Activated CD8-positive, alpha-beta memory T cell treated with anti-CD3 and anti-CD28 coated beads for 4 hours (primary cell): ENCODE results near the gene SRRM2.
A peak's percentile ranks its signal among the peaks of the same experiment; 100 is the strongest.

Source experiments
- DNase-seq, 2 donors: peaks; one replicate each; pipeline ENCODE4 v3.0.0-alpha.2; 2020; ENCODE audit warnings: low read depth in 2 of 2

Gene SRRM2

GRCh38 chr16:2739625-2740430 lies 12.6 kb upstream of the SRRM2 start:
- no peak for DNase-seq

DNA sequence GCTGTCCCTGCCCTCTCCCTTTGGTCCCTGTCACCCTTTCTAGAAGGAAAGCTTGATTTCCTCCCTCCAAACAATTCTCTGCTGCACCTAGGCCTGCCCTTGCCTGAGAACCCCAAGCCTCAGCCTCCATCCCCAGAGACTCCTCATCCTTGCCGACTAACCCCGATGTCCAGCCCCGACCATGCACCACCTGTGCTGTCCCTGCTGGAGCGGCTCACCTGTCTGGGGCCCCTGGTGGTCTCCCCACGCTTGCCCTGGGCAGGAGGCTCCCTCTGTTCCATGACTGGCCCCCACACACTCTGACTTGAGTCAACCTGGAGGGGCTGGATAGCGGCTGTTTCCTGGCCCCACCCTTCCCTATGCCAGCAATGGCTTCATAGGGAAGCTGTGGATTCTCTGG lies 12.0 kb upstream of the SRRM2 start:
- no peak for DNase-seq

DNA sequence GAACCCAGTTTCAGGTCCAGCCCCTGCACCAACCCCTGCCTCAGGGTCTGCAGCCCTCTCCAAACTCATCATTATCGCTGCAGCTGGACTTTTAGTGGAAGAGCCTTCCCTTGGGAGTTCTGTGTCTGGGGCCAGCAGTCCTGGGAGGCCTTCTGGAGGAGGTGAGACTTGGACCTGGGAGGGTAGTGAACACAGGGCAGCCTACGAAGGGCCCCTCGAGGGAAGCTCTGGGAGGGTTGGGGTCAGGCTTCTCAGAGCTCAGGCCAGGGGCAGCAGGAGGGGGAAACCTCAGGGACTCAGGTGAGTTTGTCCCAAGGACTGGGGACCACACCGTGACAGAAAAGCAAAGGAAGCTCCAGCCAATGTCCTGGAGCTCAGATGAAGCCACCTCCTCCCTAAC lies 11.3 kb upstream of the SRRM2 start:
- no peak for DNase-seq

DNA sequence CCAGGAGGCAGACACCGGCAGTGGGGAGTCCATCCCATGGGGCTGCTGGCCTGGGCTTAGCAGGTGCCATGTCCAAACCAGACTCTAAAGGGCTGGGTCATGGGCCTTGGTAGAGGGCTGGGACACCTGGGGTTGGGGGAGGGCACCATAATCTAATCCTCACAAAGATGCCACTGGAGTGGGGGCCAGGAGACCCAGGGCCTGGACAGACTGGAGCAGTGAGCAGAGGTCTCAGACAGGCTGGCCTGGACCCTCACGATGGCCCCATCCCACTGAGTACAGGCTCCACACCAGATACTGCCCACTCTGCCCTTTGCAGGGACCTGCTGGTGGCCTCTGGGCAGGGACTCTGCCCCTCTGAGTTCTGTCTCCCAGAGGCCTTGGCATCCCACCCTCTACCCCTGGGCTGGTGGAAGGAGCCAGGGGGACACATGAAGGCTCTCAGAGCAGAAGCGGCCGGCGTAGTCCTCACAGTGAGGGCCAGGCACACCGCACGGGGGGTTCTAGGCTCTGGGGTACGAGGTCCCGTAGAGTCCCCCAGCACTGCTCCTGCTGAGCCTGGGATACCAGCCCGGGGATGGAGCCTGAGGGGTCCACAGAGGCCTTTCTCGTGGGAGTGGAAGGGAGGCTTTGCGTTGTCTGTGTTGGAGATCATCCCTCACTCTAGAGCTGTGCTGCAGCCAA lies 10.0 kb upstream of the SRRM2 start:
- DNase-seq, result no peak

DNA sequence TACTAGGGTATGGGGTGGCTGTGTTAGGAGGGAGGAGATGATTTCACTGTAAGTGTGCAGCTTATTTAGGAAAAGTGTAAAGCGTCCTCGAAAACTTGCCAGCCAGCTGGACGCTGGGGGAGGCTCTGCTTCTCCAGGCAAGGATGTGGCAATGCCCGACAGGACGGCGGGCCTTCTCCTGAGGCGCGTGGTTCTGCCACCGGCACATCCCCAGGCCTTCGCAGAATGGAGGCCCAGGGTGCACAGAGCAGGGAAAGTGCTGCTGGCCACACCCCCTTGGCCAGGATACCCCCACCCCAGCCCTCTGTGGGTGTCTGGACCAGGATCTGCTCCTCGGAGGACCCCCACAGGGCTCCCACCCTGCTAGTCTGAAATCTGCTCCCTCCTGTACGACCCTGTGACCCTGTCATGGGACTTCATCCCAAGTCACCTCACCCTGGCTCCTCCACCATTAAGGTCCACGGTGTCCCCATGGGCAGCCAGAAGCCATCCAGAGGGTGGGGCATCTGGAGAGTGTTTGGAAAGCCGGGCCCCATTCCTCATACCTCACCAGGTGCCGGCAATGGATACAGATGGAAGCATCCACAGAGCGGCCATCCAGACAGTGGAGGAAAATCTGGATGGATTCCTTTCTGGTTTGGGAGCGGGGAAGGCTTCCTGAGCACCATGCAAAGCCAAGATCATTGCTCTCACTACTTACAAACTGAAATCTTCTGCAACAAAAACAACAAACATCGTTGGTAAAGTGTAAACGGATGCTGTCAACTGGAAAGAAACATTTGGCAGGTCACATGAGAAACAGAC lies 9.2 kb upstream of the SRRM2 start:
- no peak for DNase-seq

DNA sequence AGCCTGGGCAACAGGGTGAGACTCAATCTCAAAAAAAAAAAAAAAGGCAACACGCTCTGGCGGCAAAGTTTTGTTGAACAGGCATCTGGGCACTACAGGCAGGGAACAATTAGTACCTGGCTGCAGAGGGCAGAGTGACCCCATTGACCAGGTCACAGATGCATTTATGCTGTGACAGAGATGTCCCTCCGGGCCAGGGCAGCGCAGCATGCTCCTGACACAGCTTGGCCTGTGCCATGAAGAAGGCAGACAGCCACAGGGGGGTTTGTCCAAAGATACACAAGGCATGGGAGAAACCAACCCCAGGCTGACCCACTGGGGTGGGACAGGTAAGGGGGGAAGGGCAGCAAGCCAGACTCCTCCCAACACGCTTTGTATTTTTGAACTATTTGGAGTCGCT lies 7.7 kb upstream of the SRRM2 start:
- no peak for DNase-seq

- no peak for DNase-seq
These were observed 7.1 kb upstream of the SRRM2 start for GRCh38 chr16:2745116-2745890.

DNA sequence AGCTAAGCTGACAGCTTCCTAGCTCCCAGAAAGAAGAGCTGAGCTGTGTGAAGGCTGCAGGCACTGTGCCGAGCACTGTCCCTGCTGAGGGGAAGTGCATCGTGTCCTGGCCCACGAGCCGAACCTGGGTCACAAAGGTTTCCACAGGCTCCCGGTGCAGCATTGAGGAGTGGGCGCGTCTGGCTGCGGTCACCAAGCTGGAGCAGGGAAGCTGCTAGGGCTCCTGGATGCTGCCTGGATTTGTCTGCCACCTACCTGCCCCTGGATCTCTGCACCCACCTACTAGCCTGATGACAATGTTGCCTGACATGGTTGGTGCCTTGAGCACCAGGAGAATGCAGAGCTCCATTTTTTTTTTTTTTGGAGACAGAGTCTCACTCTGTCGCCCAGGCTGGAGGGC lies 6.5 kb upstream of the SRRM2 start:
- DNase-seq, result no peak

DNA sequence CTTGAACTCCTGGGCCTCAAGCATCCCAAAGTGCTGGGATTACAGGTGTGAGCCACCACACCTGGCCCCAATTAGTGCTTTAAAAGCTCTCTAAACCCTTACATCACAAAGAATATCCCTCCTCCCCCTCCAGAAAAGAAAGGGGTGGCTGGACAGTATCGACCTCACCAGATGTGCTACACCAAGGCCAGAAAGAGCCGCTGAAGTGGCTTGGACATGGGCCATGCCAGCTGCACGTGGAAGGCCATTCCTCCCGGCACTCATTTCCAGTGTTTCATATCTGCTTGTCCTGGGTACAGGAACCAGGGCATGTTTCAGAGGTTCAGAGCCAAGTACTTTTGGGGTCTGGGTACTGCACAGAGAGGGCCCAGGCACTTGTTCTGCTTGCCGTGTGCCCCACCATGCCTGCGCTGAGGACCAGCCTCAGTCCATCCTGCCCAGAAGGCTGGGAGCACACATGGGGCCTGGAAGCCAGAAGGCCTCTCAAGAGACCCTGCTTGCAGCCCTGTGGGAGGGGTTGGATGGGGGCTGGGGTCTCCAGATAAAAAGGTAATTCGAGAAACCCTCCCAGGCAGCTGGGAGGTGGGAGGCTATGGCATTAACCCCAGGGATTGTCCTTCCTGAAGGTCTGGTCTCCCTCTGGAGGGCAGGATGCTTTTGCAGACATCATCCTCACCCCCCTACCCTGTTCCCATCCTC lies 3.5 kb upstream of the SRRM2 start:
- DNase-seq, result no peak

DNA sequence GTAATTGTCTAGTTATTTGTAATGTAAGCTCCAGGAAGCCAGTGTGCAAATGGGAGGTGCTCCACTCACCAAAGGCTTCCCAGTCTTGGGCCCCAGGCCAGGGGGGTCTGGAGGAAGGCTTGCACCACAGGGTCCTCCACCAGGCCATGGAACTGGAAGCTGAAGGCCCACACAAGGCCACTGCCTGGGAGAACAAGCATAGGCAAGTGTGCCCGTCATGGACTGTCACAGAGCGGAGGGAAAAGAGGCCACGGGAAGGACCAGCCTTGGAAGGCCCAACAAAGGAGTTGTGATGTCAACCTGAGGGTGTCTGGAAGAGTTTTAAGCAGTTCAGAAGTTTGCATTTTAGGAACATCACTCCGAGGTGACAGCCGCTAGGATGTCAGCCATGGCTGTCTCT lies 3.0 kb upstream of the SRRM2 start:
- DNase-seq, result no peak

DNA sequence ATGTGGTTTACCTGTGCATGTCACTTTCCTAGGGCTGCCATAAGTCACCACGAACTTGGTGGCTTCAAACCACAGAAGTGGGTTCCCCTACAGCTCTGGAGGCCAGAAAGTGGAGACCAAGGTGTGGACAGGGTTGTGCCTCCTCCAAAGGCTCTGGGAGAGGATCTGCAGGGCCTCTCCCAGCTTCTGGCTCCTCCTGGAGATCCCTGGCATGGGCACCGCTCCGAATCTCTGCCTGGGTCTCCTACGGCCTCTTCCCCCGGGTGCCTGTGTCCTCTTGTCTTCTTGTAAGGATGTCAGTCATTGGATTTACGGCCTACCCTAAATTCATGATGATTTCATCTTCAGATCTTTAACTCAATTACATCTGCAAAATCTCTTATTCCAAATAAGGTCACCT lies 2.5 kb upstream of the SRRM2 start:
- DNase-seq, result no peak

DNA sequence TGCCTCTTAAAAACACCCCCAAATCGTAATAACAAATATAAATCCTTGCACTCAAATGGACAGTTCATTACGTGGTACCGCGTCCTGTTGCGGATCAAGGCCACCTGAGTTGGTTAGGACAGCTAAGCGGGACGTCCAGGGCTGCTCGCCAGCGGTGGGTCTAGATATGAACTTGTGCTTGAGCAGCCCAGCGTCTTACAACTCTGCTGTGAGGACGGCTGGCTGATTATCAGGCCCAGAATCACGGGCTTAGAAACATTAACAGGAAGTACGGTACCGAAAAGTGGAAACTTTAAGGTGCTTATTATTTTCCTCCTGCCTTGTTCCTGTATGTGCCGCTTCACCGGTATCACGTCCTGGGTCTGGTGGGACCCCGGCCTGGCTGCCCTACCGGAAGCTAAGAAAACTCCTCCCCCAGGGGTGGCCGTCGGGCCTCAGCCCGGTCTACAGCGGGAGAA lies 832 bp upstream of the SRRM2 start:
- no peak for DNase-seq

DNA sequence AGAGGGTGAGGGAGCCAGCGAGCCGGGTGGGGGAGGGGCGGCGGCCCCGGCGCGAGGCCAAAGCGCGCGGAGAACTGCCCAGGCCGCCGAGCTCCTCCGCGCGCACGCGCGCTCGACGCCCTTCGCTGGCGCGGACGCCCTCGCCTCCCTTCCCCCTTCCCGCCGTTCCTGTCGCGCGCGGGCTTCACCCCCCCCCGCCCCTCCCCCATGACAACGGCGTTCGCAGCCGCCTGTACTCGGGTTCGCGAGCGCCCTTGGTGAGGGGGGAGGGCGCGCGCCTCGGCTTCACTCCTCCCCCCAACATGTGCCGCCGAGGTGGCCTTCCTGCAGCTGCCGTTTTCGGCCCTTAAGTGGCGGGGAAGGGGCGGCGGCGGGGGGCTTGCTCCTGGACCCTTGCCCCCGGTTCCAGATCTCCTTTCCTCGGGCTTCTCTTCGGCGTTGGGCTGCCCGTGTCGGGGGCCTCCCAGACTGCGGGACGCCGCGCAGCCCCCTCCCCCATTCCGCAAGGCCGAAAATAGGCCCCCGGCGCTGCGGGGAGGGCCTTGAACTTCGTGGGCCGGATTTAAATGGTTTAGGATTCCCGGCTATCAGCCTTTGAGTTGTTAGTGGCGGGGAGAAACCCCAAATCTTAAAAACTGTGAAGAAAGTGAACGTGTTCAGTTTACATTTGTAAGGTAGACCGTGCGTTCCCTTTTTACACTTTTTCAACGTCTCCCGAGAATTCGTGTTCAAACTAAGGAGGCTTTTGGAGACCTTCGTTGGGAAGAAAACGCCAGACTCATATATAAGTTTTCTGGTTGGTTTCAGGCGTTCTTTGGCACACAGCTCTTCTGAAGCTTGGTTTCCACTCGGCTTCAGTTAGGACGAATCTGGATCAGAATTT lies 653 bp downstream of the SRRM2 start:
- peak in 1 of 2 donors; percentile 32 for DNase-seq

DNA sequence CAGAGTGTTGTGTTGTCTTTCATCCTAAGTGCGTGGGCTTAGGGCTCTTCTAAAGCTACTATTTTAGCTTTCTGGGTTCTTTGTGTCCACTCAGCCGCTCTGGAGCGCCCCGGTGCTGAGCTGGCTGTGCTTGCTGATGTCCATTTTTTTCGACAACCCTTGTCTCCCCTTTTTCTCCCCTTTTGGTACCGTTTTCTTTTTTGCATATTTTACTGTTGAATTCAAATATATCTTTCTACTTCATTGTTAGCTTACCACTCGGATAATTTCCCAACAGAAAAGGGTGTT lies 1.2 kb downstream of the SRRM2 start:
- no peak for DNase-seq

- no peak for DNase-seq
These were observed 2.7 kb downstream of the SRRM2 start for GRCh38 chr16:2755158-2755557.

DNA sequence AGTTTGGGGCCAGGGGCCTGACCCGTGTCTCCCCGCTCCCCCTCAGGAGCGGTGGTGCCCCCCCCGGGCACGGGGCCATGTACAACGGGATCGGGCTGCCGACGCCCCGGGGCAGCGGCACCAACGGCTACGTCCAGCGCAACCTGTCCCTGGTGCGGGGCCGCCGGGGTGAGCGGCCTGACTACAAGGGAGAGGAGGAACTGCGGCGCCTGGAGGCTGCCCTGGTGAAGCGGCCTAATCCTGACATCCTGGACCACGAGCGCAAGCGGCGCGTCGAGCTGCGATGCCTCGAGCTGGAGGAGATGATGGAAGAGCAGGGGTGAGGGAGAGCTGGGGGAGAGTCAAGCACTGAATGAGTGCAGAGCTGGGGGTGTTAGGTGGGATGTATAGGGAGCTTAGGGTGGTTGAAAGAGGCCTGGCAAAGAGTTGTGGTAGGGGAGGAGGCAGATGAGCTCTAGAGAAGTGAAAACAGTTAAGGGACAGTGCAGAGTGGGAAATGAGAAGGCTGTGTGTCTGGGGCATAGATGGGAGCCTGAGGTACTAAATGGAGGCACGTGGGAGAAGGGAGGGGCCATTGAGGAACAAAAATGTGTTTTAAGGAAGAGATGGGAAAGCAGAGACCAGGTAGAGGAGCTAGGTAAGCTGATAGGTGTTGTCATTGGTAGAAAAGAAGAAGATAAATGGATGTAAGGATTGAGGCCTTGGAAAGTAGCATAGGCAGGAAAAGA lies 4.0 kb downstream of the SRRM2 start:
- DNase-seq, result no peak

DNA sequence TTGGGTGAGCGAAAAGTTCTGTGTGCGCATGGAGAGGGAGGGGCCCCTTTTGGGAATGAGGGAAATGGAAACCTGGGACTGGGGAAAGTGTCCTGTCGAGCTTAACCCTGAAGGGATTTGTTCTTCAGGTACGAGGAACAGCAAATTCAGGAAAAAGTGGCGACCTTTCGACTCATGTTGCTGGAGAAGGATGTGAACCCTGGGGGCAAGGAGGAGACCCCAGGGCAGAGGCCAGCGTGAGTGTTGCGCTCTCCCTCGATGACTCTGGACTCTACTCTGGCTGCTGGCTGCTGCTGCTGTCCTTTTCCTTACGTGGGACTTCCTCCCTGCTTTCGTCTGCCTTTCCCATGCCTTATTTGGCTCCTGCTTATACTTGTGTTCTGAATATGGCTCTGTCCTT lies 4.9 kb downstream of the SRRM2 start:
- no peak for DNase-seq

DNA sequence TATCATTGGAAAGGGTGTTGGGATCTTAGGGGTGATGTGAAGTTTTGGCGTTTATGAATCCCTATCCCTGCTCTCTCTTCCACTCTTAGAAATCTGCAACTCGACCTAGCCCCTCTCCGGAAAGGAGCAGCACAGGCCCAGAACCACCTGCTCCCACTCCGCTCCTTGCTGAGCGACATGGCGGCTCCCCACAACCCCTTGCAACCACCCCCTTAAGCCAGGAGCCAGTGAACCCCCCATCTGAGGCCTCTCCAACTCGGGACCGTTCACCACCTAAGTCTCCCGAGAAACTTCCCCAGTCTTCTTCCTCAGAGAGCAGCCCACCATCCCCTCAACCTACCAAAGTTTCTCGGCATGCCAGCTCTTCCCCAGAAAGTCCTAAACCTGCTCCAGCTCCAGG lies 9.0 kb downstream of the SRRM2 start:
- no peak for DNase-seq

- no peak for DNase-seq
These were observed 9.6 kb downstream of the SRRM2 start for GRCh38 chr16:2761886-2762583.
